ENCODE results near the gene NAALADL2.

- TF ChIP-seq CTCF (IDR thresholded peaks at IDR 0.05 in 4 of 5, conservative IDR thresholded peaks at IDR 0.05 in 1 of 5) (no peak), POLR2A (IDR thresholded peaks at IDR 0.05) (no peak)
These were observed 496.7 kb downstream of the NAALADL2 start for GRCh38 chr3:175355801-175356335.

Measured in gastrocnemius medialis (tissue), 4 donors.